BE2C (cell line): ENCODE measurements around the gene NGEF.
A peak's percentile ranks its signal among the peaks of the same experiment; 100 is the strongest.

Source experiments
- DNase-seq: peaks from one replicate; pipeline ENCODE4 v3.0.0-alpha.2; 2020
- H3K27me3 ChIP-seq: fragments of 250-450 bp; sonication (Bioruptor Pico); 2 replicates; pipeline ENCODE4 v1.5.1; 2020; ENCODE audit warnings: mild to moderate bottlenecking
- H3K36me3 ChIP-seq: fragments of 250-450 bp; sonication (Bioruptor Pico); 2 replicates; pipeline ENCODE4 v1.5.1; 2020; ENCODE audit warnings: mild to moderate bottlenecking
- H3K4me1 ChIP-seq: fragments of 250-450 bp; sonication (Bioruptor Pico); 2 replicates; pipeline ENCODE4 v1.5.1; 2020
- H3K4me3 ChIP-seq: 2 replicates; pipeline ENCODE4 v1.5.1; 2011; ENCODE audit warnings: low read depth, low read length
- H3K9me3 ChIP-seq: fragments of 250-450 bp; sonication (Bioruptor Pico); 2 replicates; pipeline ENCODE4 v1.5.1; 2020
- CTCF ChIP-seq: IDR thresholded peaks from 2 replicates; pipeline ENCODE4 v1.5.1; 2012; ENCODE audit warnings: mild to moderate bottlenecking, low read depth, low read length

The NGEF gene

GRCh38 chr2:233003658-233004555 lies 9.1 kb downstream of the NGEF start:
- DNase-seq, result no peak
- no peak overlapping the region for H3K4me3 ChIP-seq
- no peak for TF ChIP-seq CTCF
- H3K36me3 ChIP-seq, result no peaks in the 10 kb centered on the region
- peaks cover 17% of the 10 kb centered on the region for H3K27me3 ChIP-seq
- H3K9me3 ChIP-seq, result no peaks in the 10 kb centered on the region
- no peaks in the 10 kb centered on the region for H3K4me1 ChIP-seq

- Histone ChIP-seq H3K4me3 (no peak overlapping the region), H3K36me3 (no peaks in the 10 kb centered on the region), H3K27me3 (peaks cover 17% of the 10 kb centered on the region), H3K9me3 (no peaks in the 10 kb centered on the region), H3K4me1 (no peaks in the 10 kb centered on the region)
- TF ChIP-seq CTCF, result no peak
- DNase-seq, result no peak
Measured at GRCh38 chr2:233002829-233003657, 10.0 kb downstream of the NGEF start.

- TF ChIP-seq CTCF, result no peak
Measured at GRCh38 chr2:233000886-233001750, 11.9 kb downstream of the NGEF start.

GRCh38 chr2:232999354-232999753 lies 13.7 kb downstream of the NGEF start:
- TF ChIP-seq CTCF, result 0 out of 2 replicates have a peak, but pooled peaks have one; percentile 13
- Histone ChIP-seq H3K4me1 (no peaks in the 10 kb centered on the region), H3K27me3 (peaks cover 6% of the 10 kb centered on the region), H3K9me3 (no peaks in the 10 kb centered on the region), H3K4me3 (no peak overlapping the region), H3K36me3 (no peaks in the 10 kb centered on the region)
- DNase-seq, result no peak

More at GRCh38 chr2:233000886-233001750, 11.9 kb downstream of the NGEF start:
- DNase-seq, result no peak
- Histone ChIP-seq H3K36me3 (no peaks in the 10 kb centered on the region), H3K27me3 (peaks cover 17% of the 10 kb centered on the region), H3K4me1 (no peaks in the 10 kb centered on the region), H3K4me3 (no peak overlapping the region), H3K9me3 (no peaks in the 10 kb centered on the region)

GRCh38 chr2:232998666-232998985 lies 14.4 kb downstream of the NGEF start:
- Histone ChIP-seq H3K36me3 (no peaks in the 10 kb centered on the region), H3K4me3 (no peak overlapping the region), H3K9me3 (no peaks in the 10 kb centered on the region), H3K27me3 (no peaks in the 10 kb centered on the region; the same call in 1 of the 2 replicates), H3K4me1 (no peaks in the 10 kb centered on the region)
- DNase-seq, result no peak
- TF ChIP-seq CTCF, result no peak
